OCI-LY3 (cell line): ENCODE measurements around the gene USP53.

ENCODE experiments used
- CTCF ChIP-seq: fragments of 200-600, 300-600 bp; sonication (generic); IDR thresholded peaks from 2 replicates; pipeline ENCODE4 v1.5.1; 2014; ENCODE audit warnings: antibody characterized with exemption, low read length, low read depth
- EZH2phosphoT487 ChIP-seq: fragments of 200-600 bp; shearing (Covaris generic); IDR thresholded peaks from 2 replicates; pipeline ENCODE4 v1.6.1; 2018; ENCODE audit warnings: antibody characterized with exemption, mixed run types, low read depth

DNA sequence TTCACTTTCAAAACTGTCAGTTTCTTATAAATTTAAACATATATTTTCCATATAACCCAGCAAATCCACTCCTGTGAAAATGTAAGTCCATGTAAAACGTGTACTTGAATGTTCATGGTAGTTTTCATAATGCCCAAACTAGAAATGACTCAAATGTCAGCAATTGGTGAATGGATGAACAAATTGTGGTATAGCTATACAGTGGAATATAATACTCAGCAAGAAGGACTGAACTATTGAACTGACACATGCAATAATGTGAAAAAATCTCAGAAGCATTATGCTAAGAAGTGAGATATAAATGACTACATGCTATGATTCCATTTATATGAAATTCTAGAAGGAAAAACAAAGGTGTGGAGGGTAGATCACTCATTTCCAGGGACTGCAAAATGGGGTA, 52.2 kb downstream of the USP53 start:
- TF ChIP-seq CTCF: no peak
- TF ChIP-seq EZH2phosphoT487: no peak
